ENCODE data around the gene DGUOK.

DNA sequence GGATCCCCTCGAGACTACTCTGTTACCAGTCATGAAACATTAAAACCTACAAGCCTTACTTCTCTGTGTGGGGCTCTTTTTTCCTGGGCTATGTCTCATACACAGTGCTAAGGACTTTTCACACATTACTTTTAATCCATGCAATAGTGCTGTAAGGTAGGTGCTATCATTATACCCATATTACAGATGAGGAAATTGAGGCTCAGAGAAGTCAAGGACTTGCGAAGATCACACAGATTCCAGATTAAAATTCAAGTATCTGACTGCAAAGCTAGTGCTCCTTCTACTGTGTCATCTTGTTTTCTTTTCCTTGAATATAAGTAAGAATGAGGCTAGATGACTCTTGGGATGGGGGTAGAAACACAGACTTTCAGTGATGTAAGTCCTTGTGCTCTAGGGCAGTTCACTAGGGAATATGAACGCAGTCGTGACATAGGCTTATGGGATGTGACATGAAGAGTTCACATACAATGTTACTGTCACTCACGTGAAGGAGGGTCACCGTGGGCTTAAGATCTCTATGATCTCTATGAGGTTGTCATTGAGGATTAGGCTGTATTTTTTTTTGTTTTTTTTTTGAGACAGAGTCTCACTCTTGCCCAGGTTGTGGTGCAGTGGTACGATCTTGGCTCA is 7.0 kb upstream of the DGUOK start:
- TF ChIP-seq, protein P1, sequence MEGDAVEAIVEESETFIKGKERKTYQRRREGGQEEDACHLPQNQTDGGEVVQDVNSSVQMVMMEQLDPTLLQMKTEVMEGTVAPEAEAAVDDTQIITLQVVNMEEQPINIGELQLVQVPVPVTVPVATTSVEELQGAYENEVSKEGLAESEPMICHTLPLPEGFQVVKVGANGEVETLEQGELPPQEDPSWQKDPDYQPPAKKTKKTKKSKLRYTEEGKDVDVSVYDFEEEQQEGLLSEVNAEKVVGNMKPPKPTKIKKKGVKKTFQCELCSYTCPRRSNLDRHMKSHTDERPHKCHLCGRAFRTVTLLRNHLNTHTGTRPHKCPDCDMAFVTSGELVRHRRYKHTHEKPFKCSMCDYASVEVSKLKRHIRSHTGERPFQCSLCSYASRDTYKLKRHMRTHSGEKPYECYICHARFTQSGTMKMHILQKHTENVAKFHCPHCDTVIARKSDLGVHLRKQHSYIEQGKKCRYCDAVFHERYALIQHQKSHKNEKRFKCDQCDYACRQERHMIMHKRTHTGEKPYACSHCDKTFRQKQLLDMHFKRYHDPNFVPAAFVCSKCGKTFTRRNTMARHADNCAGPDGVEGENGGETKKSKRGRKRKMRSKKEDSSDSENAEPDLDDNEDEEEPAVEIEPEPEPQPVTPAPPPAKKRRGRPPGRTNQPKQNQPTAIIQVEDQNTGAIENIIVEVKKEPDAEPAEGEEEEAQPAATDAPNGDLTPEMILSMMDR (IDR thresholded peaks at IDR 0.05; ENCODE audit: poor library complexity), result no peak
- TF ChIP-seq EZH2phosphoT487 (IDR thresholded peaks at IDR 0.05; ENCODE audit: low read depth, severe bottlenecking, unreplicated experiment) (no peak), EZH2 (IDR thresholded peaks at IDR 0.05; ENCODE audit: borderline replicate concordance) (no peak)

Measured in hepatocyte (in vitro differentiated cells).